Measurements from ENCODE around the gene CA9.

DNA sequence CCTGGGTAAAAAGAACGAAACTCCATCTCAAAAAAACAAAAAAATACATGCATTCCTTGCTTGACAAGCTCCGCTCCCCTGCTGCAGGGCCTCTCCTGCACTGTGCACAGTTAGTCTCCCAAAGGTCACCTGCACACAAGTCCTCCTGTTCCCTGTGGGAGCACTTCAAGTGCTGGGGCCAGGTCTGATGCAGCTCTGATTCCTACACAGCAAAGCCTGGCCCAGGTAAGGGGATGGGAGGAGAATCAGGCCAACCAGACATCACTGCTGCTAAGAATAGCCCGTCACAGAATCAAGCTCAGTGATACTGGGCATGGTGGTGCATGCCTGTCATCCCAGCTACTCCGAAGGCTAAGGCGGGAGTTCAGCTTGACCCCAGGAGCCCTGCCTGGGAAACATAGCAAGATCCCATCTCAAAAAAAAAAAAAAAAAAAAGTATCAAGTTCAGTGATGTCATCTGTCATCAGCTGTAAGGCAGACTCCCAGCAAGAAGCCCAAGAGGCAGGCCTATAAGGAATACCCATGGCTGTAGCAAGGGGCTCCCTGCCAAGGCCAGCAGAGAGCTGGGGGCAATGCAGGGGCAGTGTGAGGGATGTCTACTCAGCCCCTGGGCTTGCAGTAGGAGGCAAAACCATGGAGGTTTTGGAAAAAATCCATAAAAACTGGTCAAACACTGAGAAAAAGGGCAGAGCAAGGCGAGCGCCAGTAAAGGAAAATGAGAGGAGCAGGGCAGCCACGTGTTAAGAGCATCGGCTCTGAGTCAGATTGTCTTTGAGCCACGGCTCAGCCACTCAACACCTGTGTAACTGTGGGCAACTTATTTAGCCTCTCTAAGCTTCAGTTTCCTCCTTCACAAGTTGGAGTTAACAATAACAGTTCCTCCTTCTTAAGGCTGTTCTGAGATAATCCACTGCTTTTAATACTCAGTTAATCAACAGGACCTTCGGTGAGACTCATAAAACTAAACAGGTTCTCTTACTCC is 12.8 kb downstream of the CA9 start:
- TF ChIP-seq, protein P1, sequence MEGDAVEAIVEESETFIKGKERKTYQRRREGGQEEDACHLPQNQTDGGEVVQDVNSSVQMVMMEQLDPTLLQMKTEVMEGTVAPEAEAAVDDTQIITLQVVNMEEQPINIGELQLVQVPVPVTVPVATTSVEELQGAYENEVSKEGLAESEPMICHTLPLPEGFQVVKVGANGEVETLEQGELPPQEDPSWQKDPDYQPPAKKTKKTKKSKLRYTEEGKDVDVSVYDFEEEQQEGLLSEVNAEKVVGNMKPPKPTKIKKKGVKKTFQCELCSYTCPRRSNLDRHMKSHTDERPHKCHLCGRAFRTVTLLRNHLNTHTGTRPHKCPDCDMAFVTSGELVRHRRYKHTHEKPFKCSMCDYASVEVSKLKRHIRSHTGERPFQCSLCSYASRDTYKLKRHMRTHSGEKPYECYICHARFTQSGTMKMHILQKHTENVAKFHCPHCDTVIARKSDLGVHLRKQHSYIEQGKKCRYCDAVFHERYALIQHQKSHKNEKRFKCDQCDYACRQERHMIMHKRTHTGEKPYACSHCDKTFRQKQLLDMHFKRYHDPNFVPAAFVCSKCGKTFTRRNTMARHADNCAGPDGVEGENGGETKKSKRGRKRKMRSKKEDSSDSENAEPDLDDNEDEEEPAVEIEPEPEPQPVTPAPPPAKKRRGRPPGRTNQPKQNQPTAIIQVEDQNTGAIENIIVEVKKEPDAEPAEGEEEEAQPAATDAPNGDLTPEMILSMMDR (IDR thresholded peaks at IDR 0.05): no peak
- no peak for TF ChIP-seq POLR2A (IDR thresholded peaks at IDR 0.05)
- TF ChIP-seq POLR2AphosphoS5 (IDR thresholded peaks at IDR 0.05; ENCODE audit: insufficient read depth in 1 of 2, low read depth in 1 of 2): no peak

Measured in vagina (tissue), 2 donors.